Smooth muscle cell of the brain vasculature (primary cell): Measurements from ENCODE around the gene SMOC2.
"Not testable (repeated sequence)": the region's sequence is repeated elsewhere in the genome, so short reads cannot be mapped to it uniquely, and the experiment has no call there.

Source experiments
- DNase-seq: peaks from one replicate; pipeline ENCODE4 v3.0.0-alpha.2; 2012; ENCODE audit warnings: low read depth, low spot score

Gene SMOC2

DNA sequence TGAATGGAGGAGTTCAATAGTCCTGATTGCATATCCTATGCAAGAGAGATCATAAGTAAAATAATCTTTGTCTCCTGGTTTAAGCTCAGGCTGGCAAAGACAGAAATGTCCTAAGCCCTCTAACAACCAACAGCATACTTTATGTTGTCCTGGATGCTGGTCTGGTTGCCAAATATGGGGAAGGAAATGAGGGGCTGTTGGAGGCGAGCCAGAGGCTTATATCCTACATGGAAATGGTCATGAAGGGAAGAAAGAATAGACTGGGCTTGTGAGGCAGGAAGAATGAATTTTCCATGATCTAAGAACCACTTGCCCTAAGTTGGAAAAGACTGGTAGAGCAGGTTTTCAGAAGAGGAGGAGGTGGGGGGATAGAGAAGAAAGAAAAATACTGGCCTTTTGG, 237.1 kb downstream of the SMOC2 start:
- no peak for DNase-seq

DNA sequence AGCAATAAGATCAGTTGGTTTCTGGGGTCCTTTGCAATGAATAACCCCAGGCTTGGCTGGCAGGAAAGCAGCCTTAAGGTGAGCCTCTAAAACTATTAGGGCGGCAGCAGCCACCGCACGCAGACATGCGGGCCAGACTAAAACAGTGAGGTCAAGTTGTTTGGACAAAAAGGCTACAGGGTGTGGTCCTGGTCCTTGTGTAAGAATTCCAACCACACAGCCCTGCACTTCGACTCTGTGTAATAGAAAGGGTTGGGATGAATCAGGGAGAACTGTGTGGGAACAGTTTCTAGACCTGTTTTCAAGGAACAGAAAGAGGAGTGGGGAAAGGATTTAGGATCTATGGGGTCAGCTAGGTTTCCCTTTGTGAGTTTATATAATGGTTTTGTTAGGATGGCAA, 237.6 kb downstream of the SMOC2 start:
- DNase-seq, result no peak

DNA sequence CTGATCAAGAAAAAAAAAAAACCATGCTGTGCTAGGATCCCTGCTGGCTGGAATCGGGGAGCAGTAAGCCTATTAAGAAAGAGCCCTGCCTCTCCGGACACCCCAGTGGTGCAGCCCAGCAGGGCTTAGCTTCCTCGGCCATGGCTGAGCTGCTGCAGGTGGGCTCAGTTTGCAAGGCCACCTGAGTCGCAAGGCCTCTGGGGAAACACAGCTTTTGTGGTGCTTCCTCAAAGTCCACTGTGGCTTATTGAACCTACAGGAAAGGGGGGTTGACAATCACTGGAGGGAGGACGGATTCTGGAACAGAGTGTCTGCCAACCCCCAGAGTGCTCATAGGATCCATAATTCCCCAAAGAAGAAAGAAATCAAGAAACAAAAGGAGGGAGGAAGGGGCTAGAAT, 240.8 kb downstream of the SMOC2 start:
- no peak for DNase-seq

DNA sequence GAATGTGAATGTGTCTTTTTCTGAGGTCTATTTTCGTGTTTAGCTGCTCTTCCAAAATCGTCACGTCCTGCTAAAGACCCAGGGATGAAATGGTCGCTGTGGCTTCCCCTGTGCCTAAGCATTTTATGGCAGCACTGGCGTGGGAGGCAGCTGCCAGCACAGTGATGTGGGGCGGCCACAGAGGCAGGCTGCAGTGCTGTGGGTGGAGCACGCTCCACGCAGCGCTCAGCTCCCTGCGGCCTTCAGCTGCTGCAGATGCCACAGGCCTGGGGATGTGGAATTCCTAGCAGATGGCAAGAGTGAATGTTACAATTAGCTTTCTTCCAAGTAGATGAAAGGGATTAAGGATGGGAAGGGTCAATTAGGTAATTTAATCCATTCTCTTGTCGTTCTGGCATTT, 242.6 kb downstream of the SMOC2 start:
- DNase-seq, result no peak

DNA sequence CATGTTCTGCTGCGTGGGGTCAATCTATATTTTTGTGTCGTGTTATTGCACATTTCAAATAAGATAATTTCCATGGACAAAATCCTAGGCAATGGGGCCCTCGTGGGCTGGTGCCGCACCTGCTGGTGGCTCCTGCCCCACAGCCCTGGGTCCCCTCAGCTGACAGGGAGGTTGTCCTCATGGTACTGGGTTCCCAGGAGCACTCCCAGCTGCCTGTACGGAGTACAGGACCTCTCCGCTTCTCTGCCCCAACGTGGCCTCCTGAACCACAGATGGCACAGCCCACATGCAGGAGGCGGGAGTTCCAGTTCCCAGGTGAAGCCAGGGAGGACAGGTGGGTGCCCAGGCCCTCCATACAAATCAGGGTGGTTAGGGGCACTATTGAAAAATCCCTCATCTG, 243.5 kb downstream of the SMOC2 start:
- no peak for DNase-seq

DNA sequence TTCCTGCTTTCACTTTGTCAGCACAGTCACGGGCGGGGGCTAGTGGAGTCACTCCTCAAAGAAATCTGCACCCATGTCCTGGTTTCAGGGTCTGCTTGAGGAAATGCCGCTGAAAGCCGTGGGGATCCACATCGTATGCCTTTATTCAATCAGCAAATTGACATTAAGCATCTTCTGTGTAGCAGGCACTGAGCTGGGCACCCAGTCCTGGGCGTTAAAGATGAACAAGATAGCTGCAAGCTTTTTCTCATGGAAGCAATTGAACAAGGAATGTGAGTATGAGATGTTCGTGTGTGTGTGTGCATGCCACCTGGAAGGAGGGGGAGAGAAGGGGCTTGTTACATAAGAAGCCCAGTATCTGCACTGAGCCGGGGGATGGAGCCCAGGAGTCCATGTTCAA, 243.9 kb downstream of the SMOC2 start:
- DNase-seq, result no peak

DNA sequence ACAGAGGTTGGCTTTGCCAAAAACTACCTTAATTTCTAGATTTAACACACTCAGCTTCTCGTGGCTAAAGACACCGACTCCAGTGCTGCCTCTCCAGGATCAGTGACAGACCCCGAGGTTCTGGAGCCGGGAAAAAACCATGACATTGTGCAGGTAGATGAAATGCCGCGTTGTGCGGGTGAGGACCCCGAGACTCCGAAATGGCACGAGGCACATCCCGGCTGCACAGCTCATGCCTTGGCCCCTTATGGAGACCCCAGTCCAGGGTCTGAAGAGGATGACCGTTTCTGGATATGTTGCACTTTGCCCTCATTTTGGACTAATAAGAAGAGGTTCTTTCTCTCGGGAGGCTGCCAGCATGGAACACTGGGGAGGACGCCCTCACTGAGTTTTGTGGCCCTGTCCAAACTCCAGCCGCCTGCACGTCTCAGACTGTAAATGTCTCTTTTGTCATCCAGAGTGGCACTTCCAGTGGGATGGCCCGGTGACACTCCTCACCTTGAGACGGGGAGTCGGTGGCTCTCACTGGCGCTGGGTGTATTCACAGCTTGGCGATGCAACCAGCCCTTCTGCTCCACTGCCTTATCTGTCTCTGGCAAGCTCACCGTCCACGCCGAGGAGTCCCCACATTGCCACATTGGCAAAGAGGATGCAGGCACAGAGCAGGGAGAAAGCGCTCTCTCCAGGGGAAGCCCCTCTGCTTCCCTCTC, 245.2 kb downstream of the SMOC2 start:
- no peak for DNase-seq

DNA sequence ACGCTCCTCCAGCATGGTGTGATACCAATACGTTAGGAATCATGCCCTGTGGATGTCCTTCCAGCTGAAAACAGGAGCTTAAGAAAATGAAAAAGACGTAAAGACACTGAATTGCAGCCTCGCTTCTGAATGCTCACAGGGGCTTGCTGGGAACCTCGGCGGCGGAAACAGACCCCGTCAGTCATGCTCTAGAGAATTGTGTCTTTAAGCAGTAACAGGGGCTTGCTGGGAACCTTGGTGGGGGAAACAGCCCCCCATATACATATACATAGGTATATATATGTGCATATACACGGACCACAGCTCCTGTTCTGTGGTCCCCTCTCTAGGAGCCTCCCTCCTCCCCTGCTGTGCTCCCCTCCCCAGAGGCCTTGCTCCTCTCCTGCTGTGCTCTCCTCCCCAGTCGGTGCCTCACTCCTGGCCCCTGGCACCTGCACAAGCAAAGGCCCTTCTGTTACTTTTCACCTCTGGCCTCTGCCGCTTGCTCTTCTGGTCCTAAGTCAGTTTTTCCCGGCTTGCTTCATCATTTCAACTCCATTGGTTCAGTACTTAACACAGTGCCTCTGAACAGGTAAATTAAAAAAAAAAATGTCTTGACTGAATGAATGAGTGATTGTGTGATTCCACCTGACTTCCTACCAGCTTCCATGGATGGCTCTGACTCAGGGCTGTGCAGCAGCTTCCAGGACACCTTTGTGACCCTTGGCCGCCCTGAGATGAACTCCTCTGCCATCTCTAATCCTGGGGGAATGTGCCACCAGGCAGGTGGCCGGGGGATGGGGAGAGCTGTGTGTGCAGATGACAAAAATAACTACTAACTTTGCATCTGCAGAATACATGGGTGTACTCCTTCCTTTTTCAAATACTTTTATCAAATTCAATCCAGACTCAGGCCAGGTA, 246.1 kb downstream of the SMOC2 start:
- DNase-seq, result no peak

DNA sequence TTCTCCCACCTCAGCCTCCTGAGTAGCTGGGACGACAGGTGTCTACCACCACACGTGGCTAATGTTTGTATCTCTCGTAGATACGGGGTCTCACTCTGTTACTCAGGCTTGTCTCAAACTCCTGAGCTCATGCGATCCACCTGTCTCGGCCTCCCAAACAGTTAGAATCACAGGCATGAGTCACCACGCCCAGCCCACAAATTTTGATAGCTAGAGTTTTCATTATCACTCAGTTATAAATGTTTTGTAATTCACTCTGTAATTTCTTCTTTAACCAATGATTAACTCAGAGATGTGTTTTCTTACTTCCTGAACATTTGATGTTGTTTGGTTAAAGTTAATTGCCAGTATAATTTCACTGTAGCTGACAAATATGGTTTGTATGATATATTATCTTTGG, 249.3 kb downstream of the SMOC2 start:
- no peak for DNase-seq

DNA sequence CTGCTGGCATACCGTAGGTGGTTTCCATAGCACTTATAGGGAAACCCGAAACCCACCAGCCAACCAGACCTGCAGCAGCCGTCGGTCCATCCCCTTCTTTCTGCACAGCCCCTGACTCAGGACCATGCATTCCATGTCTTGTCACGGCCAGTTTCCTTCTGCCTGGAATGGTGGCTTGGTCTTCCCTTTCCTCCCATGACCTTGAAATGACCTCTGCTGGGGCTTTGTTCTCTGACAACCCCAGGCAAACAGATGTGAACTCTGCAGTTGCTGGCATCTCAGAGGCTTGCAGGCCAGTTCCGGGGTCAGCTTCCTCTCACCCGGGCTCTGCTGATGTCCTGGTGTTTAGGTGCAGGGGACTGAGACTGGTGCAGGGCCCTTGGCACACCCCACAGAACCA, 250.8 kb downstream of the SMOC2 start:
- DNase-seq, result no peak

DNA sequence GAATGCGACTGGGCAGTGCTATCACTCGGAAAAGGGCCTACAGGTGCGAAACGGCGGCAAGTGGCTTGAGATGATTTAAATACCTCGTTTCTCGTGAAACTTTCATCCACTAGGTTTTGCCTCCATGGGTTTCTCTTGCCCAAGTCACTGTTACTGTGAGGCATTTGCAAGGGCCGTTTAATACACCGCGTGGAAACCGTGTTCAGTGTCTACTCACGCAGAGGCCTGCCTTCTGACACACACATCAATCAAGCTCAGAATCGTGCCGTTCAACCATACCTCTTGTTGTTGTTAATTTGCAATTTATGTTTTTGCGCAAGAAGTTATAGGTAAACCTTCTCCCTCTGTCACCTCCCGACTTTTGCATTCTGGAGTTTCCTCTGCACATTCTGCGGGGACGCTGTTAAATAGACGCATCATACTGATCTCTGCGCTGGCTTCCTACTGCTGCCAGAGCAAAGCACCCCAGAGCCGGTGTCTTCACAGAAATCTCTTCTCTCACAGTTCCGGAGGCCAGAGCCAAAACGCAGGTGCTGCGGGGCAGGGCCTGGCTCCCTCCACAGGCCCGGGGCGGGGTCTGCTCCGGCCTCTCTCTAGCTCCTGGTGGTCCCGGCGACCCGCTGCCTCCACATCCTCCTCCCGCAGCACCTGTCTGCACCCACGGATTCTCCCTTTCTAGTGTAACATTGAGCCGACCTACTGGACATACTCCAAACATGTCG, 251.4 kb downstream of the SMOC2 start:
- no peak for DNase-seq

DNA sequence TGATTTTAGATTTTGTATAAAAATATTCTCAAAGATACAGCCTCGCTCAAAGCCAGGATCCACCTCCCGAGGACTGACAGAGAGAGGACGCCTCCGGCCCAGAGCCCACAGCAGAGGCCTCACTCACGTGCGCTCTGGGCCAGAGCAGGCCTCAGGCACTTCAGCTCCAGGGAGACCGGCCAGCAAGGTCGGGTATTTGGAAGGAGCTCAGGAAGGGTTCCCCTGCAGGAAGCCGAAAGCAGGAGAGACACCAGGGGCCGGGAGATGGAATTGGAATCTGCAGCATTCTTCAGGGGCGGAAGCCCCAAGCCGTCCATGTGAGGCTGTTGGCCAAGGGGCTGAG, 251.9 kb downstream of the SMOC2 start:
- DNase-seq, result not testable (repeated sequence)

DNA sequence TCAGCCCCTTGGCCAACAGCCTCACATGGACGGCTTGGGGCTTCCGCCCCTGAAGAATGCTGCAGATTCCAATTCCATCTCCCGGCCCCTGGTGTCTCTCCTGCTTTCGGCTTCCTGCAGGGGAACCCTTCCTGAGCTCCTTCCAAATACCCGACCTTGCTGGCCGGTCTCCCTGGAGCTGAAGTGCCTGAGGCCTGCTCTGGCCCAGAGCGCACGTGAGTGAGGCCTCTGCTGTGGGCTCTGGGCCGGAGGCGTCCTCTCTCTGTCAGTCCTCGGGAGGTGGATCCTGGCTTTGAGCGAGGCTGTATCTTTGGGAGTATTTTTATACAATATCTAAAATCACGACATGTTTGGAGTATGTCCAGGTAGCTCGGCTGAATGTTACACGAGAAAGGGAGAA, 253.8 kb downstream of the SMOC2 start:
- not testable (repeated sequence) for DNase-seq

DNA sequence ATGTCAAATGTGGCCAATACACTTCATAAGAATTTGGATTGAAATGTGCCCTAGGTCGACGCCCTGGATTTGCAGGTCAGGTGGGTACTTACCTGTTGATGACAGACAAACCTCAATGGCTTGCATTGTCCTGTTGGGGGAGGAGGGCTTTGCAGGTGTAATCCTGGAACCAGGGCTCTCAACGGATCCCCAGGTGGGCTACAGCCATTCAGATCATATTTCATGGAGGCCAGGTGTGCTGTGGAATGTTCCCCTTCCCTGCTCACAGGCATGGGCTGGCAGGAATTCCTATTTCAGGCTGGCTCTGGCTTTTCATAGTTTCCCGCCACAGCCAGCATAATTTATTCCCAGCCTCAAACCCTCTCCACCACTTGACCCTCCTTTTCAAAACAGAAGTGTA, 254.7 kb downstream of the SMOC2 start:
- DNase-seq, result no peak

DNA sequence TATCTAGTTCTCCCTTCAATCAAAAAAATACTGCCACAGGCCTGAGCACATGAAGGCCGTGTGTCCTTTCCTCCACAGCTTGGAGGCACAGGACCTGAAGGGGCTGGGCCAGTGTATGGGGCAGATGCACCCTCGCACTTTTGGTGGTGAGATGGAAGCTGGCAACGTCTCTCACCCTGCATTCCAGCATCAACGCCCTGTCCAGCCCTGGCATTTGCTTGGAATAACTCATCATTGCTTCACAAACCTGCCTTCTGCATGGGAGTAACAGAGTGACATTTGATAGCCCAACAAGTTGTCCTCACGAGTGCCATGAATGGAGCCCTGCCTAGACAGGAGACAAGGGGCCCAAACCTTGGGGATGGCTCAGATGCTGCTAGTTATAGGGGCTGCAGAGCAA, 257.9 kb downstream of the SMOC2 start:
- DNase-seq, result no peak

DNA sequence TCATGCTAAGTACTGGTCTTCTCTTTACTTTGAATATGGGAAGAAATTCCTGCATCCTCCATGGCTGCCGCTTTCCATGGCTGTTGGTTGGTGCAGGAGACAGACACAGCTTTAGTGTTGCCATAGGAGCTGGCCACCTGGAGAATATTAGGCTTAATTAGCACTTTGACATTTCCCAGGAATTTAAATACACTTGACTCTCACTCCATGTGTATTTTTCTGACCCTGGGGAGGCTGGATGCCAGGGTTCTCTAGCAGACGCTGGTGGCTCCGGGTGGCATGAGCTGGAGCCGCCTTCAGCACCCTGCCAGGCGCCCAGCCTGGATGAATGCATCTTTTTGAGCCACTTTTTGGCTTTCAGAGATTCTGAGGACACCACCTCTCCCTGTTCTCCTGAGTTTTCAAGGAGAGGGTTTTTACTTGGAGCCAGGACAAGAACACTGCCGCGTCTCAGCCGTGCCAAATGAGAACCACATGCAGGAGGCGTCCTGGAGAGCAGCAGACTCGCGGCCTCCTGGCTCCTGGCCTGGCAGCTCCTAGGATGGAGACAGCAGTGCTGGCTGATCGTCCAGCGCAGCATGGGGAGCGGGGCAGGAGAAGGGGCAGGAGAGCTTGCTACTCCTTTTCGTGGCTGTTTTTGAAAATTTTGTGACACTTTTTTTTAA, 258.8 kb downstream of the SMOC2 start:
- no peak for DNase-seq

DNA sequence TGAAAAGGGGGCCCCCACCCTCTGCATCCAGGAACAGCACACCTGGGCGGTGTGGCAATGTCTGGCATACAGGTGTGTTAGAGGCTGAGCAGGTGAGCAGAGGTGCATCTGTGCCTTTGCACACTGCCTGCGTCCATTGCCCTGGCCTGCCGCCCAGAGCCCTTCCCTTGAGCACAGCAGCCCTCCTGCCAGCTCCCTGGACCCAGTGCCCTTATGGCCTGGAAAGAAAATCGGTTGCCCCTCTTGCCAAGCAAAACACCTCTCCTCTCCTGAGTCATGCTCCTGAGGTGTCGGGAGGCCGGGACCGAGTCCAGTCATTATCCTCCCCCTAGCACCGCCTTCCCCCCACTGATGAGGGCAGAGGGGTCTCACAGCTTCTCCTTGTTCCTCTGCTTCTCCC, 259.9 kb downstream of the SMOC2 start:
- no peak for DNase-seq

DNA sequence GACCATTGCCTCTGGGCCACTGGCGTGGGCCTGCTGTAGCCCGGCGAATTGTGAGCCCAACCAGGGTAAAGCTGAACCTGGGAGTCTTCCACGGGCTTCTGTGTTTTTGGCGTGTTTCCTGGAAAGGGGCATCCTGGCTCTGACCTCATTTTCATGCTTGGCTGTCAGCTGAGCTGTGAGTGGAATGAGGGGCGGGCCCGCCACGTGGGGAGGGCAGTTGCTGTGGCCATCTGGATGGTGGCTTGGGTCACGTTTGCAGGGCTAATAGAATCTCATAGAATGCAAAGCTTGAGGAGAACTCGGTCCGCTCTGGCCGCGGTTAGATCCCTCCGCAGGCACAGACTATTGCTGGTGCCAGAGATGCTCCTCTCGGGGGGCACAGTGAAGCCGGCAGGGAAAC, 263.0 kb downstream of the SMOC2 start:
- DNase-seq, result no peak

DNA sequence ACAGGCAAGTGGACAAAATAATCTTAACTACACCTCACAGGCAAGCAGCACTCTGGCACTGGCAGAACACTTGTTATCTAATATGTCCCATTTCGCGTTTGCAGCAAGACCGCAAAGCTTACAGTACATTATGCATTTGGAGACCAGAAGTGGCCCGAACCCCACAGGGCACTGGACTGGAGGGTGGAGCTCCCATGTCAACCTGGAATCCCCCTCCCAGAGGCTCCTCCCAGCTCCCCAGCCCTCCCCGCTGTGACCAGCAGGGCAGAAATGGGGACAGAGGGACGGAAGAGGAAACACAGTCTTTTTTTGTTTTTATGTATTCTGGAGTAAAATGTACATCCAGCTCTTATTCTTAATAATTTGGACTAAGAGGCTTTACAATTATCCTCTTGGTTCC, 263.7 kb downstream of the SMOC2 start:
- no peak for DNase-seq

DNA sequence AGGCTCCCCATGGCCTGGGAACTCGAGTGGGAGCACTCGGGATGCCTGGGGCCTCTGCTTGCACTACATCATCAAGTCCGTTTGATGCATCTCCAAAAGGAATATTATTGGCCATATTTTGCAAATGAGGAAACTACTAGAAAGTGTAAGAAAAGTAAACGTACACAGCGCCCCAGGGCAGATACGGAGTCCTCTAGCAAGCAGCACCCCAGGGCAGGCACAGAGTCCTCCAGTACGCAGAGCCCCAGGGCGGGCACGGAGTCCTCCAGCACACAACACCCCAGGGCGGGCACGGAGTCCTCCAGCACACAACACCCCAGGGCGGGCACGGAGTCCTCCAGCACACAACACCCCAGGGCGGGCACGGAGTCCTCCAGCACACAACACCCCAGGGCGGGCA, 264.3 kb downstream of the SMOC2 start:
- not testable (repeated sequence) for DNase-seq

DNA sequence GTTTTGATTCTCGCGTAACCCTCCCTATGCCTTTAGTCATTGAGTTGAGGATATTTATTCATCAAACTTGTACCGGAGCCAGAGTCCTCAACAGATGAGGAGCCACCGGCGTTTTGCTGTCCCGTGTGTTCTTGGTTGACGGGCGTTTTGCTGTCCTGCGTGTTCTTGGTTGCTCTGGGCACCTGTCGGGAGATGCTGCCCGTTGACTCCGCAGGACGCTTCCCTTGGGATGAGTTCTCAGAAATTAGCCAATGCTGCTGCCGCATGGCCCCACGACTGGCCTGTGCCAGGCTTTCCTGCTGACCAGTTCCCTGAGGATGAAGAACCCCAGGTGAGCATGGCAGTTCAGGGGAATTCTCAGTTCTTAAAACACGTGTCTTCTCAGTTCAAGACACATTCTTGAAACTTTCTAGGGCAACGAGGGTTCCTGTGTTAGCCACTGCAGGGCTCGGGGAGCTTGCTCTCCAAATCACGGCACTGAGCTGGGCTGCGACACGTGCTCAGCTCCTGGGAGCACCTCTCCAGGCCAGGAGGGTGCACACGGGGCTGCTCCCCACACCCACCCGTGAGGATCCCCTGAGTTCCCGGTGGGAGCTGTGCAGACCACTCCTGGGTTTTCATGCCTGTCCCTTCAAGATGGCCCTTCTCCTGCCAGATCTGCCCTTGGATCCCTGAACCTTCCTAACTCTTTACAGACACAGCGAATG, 265.6 kb downstream of the SMOC2 start:
- DNase-seq, result no peak
